Testis (tissue), 2 donors: ENCODE measurements around the gene ATXN7L1.

Experiments
- POLR2A ChIP-seq: fragments of 450-650 bp; IDR thresholded peaks from one replicate; pipeline ENCODE4 v1.6.1; 2017; ENCODE audit warnings: antibody characterized with exemption, mild to moderate bottlenecking, moderate library complexity
- TF ChIP-seq, protein P1 (sequence below), 3 experiments: fragments of 450-650 bp in 2 of 3; fragments of 200-600 bp in 1 of 3; sonication (generic) in 1 of 3; IDR thresholded peaks; one replicate each; pipeline ENCODE4 v1.5.1; 2016 to 2019; ENCODE audit warnings: antibody characterized with exemption in 3 of 3, mild to moderate bottlenecking in 2 of 3, moderate library complexity in 1 of 3

GRCh38 chr7:105819559-105819958 lies 56.8 kb downstream of the ATXN7L1 start:
- TF ChIP-seq, protein P1, sequence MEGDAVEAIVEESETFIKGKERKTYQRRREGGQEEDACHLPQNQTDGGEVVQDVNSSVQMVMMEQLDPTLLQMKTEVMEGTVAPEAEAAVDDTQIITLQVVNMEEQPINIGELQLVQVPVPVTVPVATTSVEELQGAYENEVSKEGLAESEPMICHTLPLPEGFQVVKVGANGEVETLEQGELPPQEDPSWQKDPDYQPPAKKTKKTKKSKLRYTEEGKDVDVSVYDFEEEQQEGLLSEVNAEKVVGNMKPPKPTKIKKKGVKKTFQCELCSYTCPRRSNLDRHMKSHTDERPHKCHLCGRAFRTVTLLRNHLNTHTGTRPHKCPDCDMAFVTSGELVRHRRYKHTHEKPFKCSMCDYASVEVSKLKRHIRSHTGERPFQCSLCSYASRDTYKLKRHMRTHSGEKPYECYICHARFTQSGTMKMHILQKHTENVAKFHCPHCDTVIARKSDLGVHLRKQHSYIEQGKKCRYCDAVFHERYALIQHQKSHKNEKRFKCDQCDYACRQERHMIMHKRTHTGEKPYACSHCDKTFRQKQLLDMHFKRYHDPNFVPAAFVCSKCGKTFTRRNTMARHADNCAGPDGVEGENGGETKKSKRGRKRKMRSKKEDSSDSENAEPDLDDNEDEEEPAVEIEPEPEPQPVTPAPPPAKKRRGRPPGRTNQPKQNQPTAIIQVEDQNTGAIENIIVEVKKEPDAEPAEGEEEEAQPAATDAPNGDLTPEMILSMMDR (IDR thresholded peaks at IDR 0.05): no peak
- no peak for TF ChIP-seq POLR2A
